ENCODE data around the gene SSB. TPM values are rescaled to one million over a fixed set of nuclear protein-coding genes. Genes with fewer than 3 reads are reported as not detected.

SSB gene
- total and polyA plus RNA-seq, 9 of the 15 experiments (the other 6 are each of a cell fraction or from before 2014, with no cell fraction given) = 317 to 849 (median 515) TPM

- TF ChIP-seq L3MBTL2 (IDR thresholded peaks at IDR 0.05) (peak; percentile 97), CBFA2T3 (IDR thresholded peaks at IDR 0.05) (peak; percentile 25; the same call in 1 of the 2 replicates), ZBTB40 (IDR thresholded peaks at IDR 0.05) (peak; percentile 67), ZBTB40 (CRISPR knock-in tag; IDR thresholded peaks at IDR 0.05) (no peak), NCOR1 (IDR thresholded peaks at IDR 0.05) (peak; percentile 52), FOXK1 (CRISPR knock-in tag; IDR thresholded peaks at IDR 0.05; ENCODE audit: borderline replicate concordance) (no peak), NFRKB (IDR thresholded peaks at IDR 0.05; ENCODE audit: low read depth) (no peak), ZNF384 (IDR thresholded peaks at IDR 0.05; ENCODE audit: low read depth, low read length) (peak; percentile 83), MAFF (IDR thresholded peaks at IDR 0.05; ENCODE audit: low read length) (no peak; the same call in 1 of the 2 replicates)
- TF ChIP-seq, protein P1, sequence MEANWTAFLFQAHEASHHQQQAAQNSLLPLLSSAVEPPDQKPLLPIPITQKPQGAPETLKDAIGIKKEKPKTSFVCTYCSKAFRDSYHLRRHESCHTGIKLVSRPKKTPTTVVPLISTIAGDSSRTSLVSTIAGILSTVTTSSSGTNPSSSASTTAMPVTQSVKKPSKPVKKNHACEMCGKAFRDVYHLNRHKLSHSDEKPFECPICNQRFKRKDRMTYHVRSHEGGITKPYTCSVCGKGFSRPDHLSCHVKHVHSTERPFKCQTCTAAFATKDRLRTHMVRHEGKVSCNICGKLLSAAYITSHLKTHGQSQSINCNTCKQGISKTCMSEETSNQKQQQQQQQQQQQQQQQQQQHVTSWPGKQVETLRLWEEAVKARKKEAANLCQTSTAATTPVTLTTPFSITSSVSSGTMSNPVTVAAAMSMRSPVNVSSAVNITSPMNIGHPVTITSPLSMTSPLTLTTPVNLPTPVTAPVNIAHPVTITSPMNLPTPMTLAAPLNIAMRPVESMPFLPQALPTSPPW (CRISPR knock-in tag; IDR thresholded peaks at IDR 0.05) = peak; percentile 50; the same call in 1 of the 2 replicates
- TF ChIP-seq, protein P2, sequence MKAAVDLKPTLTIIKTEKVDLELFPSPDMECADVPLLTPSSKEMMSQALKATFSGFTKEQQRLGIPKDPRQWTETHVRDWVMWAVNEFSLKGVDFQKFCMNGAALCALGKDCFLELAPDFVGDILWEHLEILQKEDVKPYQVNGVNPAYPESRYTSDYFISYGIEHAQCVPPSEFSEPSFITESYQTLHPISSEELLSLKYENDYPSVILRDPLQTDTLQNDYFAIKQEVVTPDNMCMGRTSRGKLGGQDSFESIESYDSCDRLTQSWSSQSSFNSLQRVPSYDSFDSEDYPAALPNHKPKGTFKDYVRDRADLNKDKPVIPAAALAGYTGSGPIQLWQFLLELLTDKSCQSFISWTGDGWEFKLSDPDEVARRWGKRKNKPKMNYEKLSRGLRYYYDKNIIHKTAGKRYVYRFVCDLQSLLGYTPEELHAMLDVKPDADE (conservative IDR thresholded peaks at IDR 0.05; ENCODE audit: control insufficient read depth, low read depth, low read length) = peak; percentile 84; the same call in 1 of the 2 replicates
- TF ChIP-seq, protein P3, sequence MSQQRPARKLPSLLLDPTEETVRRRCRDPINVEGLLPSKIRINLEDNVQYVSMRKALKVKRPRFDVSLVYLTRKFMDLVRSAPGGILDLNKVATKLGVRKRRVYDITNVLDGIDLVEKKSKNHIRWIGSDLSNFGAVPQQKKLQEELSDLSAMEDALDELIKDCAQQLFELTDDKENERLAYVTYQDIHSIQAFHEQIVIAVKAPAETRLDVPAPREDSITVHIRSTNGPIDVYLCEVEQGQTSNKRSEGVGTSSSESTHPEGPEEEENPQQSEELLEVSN (IDR thresholded peaks at IDR 0.05; ENCODE audit: borderline replicate concordance in 1 of 2, extremely low read depth in 1 of 2, insufficient read depth in 1 of 2, insufficient read length in 1 of 2, low read depth in 1 of 2, low read length in 1 of 2, poor library complexity in 1 of 2, severe bottlenecking in 1 of 2) = peak; percentile 82 to 93
Observed at GRCh38 chr2:169824373-169825333, 26.0 kb downstream of the SSB start, which contains the start of gene METTL5 (continued).
